ENCODE measurements around the gene NHEJ1. TPM values are rescaled to one million over a fixed set of nuclear protein-coding genes. Genes with fewer than 3 reads are reported as not detected.

NHEJ1 gene
- total RNA-seq, 1 donor from 2014 or later = 16.4 TPM

DNA sequence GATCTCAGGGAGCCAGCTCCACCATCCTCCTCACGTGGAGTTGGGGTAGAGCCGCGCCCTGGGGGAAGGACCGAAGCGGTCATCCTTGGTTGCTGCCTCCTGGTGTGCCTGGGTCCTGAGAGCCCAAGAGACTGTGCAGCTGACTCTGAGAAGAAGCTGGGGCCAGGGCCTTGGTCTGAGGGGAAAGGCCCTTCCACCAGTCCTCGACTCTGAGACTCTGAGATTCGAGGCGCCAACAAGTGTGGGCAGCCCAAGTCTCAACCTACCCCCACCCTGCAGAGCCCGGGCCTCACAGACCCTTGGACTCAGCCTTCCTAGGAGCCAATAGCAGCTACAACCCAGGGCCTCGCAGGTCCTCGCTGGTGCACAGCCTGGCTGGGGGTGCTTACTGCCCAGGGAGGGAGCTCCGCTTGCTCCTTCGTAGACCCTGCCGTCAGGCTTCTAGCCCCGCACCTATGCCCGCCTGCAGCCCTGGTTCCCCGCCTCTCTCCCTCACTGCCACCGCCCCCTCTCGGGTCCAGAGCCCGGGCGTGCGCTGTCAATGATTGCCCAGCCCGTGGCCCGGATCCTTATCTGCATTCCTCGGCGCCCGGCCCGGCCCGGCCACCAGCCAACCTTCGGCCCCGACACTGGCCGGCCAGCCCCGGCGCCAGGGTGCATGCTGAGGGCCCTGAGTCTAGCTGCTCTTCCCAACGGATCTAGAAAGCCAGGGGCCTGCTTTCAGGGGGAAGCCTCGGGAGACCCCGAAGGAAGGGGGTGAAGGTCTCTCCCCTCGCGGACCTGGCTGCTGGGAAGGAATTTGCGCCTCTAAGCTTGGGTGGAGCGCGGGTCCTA, 101.9 kb downstream of the NHEJ1 start:
- no peak for DNase-seq (ENCODE audit: low read depth, low spot score)

GRCh38 chr2:219057709-219058540, 102.7 kb downstream of the NHEJ1 start:
- peak; percentile 17 for DNase-seq (ENCODE audit: low read depth, low spot score)

DNA sequence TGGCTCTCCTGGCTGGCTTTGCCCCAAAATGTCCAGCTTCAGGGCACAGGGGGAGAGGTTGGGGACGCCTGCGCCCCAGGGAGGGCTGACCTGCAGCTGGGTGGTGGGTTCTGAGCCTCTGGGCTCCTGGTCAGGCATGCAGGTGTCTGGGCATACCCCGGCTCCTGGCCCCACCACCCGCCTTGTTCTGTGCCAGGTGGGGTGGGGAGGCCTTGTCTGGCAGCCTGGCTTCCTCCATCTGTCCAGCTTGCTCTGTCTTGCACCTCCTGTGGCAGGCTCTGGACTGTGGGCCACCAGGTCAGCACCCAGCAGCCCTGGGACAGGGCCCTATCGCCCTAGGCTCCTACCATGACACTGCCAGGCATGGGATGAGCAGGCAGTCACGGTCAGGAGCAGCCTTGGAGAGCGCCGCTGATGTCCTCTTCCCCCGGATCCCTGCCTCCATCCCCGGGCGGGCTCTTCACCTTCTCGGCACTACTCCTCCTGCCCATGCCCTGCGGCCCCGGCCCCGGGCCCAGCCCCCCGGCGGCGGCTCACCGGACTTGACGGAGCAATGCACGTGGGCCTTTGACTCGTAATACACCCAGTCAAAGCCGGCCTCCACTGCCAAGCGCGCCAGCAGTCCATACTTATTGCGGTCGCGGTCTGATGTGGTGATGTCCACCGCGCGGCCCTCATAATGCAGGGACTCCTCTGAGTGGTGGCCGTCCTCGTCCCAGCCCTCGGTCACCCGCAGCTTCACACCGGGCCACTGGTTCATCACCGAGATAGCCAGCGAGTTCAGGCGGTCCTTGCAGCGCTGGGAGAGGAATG, 103.5 kb downstream of the NHEJ1 start:
- no peak for DNase-seq (ENCODE audit: low read depth, low spot score)

DNA sequence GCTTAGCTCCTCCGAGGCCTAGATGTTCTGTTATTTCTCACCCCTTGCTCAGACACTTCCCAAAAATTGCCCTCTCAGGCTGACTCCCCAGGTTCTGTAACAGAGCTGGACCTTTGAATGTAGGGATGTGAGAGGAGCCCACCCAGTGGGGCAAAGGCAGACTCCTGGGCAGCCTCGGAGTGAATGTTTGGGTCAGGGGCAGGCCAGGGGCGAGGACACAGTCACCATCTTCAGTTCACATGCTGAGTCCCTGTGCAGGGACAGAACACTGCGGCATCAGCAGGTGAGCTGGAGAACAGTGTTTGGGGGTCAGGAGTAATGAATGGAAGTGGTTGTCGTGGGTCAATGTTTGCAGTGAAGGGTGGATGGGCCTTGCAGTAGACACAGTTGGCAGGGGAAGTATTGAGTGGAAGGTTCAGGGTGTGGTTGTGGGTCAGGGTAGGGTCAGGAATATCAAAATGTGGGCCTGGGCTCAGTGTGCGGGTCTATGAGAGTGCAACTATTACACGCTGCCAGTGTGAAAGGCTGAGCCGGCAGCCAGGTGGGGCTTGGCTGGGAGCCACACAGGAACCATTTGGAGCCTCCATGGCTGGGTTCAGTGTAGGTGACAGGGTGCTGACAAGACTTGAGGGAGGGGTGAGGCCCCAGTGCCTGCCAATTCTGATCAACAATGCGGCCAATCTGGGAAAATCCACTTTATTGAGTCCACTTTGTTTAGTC, 104.3 kb downstream of the NHEJ1 start:
- no peak for DNase-seq (ENCODE audit: low read depth, low spot score)

GRCh38 chr2:219054956-219055903, 105.4 kb downstream of the NHEJ1 start:
- DNase-seq (ENCODE audit: low read depth, low spot score) = no peak

GRCh38 chr2:219049282-219049681, 111.3 kb downstream of the NHEJ1 start:
- no peak for DNase-seq (ENCODE audit: low read depth, low spot score)

DNA sequence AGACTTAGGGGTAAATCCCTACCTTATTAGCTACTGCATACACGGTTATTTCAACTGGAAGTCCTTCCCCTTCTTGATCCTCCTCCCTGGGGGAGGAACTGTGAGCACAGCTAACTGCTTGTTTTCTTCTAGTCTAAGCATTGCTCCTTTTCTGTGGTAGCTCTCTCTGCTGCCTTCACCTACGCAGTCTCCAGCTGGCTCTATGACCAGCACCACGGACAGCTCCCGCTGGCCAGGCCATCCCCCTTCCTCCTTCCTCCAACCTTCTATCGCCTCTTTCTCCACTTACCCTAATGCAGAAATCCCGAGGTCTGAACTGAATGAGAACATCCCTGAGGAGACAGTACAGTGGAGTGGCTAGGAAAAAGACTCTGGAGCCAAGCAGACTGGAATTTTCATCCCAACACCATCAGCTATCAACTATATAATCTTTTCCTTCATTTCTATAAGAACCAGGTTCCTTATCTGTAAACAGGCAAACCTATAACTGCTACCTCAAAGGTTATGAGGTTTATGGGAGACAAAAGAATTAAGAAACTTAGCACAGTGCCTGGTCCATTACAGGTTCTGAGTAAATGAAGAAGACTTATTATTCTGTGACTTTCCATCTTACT, 114.6 kb downstream of the NHEJ1 start:
- DNase-seq (ENCODE audit: low read depth, low spot score) = no peak

GRCh38 chr2:219042750-219043149, 117.9 kb downstream of the NHEJ1 start:
- DNase-seq (ENCODE audit: low read depth, low spot score) = no peak

GRCh38 chr2:219042157-219042556, 118.5 kb downstream of the NHEJ1 start:
- DNase-seq (ENCODE audit: low read depth, low spot score) = no peak

DNA sequence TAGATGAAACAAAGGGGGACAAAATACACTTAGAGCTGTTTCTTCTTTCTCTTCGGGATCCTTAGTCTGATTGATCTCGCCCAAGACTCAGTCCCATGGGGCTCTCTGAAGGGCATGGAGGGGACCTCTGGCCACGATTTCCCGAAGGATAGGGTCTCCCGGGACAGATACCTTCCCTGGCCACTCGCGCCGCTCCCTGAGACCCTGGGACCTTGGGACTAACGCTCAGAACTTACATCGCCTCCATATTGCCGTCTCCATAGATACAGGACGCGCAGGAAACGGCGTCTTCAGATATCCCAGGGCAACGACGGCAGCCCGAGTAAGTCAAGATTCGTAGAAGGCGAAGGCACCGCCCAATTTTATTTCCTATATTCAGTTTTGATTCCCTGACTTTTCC, 119.4 kb downstream of the NHEJ1 start, which contains the start of gene CFAP65:
CFAP65 (minus strand) TSS at position 265 of the 400 bp plus-strand sequence. CDS start 2,468 bp downstream, outside the sequence.
- no peak for DNase-seq (ENCODE audit: low read depth, low spot score)

DNA sequence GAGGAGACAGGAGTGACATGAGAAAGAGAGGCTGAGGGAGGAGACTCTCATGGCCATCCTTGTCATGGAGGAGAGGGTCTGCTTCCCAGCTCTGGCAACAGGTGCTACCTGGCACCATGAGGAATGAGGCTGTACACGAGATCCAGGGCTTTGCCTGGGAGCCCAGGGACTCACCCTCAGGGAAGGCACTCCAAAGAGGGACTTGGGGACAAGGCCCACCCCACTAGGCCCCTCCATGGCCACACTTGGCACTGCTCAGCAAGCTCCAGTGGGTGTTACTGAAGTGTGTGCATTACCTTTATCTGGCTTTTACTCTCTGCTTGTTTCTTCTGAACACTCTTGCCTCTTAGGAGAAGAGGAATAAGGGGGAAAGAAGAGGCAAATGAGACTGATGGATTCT, 122.0 kb downstream of the NHEJ1 start:
- no peak for DNase-seq (ENCODE audit: low read depth, low spot score)

- DNase-seq (ENCODE audit: low read depth, low spot score) = no peak
These were observed 122.7 kb downstream of the NHEJ1 start for GRCh38 chr2:219037783-219038499.

GRCh38 chr2:219035942-219036341, 124.7 kb downstream of the NHEJ1 start:
- no peak for DNase-seq (ENCODE audit: low read depth, low spot score)

DNA sequence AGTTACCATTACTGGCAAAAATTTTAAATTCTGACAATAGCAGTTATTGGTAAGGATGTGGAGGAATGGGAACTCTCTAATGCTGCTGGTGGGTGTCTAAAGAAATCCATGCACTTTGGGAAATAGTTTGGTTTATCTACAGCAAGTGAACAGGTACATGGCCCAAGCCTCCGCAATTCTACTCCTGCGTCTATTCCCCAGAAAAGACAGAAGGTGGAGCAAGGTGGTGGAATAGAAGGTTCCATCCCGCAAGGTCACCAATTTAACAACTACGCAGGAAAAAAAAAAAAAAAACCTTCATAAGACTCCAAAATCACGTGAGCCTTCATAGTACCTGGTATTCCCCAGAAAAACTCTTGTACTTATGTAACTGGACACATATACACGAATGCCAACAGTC, 125.8 kb downstream of the NHEJ1 start:
- DNase-seq (ENCODE audit: low read depth, low spot score) = no peak

DNA sequence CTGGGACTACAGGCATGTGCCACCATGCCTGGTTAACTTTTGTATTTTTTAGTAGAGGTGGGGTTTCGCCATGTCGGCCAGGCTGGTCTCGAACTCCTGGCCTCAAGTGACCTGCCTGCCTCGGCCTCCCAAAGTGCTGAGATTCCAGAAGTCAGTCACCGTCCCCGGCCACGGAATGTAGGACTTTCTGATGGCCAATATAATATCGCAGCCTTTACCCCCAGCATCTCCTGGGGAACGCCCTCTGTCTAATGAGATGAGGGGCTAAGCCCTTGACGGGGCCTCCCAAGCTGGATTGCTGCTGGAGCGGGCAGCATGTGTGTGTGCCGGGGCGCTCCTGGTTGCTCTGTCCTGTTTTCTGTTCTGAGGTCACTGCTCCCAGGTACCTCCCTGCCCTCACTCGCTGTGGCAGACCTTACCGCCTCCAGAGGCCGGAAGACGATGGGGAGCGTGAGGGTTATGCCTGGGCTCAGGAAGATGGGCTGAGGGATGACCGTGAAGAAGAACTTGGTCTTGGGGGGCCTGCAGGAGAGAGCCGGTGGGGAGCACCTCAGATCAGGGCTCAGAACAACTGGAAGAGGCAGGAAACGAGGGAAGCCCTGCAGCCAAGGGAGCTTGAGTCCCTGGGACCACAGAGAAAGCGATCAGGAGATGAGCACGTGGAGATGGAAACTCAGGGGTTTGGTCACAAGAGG, 128.4 kb downstream of the NHEJ1 start:
- DNase-seq (ENCODE audit: low read depth, low spot score) = no peak

- DNase-seq (ENCODE audit: low read depth, low spot score) = no peak
These were observed 129.4 kb downstream of the NHEJ1 start for GRCh38 chr2:219031005-219031738.

DNA sequence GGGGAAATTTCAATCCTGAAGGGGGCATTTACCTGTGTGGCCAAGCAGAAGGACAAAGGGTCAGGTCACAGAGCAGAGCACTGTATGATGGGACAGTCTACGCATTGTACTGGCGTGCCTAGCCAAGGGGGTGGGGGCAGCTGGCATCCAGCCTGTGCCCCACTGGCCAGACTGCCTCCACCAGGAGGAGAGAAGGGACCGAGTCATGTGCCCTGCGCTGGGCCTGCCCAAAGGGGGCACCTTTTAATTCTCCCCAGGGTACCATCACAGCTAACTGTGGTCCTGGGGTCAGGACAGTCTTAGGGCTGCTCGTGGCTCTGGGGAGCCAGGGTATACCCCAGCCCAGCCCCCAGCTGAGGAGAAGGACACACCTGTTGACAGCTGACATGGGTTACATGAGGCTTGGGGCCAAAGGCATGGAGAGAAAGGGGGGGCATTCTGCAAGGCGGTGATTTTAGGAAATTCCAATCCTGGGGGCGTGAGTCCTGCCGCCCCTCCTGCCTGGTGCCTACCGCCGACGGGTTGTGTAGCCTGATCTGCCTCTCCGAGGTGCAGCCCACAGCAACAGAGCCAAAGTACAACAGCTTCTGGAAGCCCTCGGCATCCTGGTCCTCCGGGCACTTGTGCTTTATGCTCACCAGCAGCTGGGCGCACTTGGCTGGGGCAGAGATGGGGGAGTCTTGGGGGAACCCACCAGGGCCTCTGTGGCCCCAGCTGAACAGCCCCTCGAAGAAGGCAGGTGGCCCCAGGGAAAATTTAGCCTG, 130.3 kb downstream of the NHEJ1 start:
- DNase-seq (ENCODE audit: low read depth, low spot score) = no peak
